ENCODE results near the gene PRSS12.
"Not testable (repeated sequence)": the region's sequence is repeated elsewhere in the genome, so short reads cannot be mapped to it uniquely, and the experiment has no call there.

The PRSS12 gene

DNA sequence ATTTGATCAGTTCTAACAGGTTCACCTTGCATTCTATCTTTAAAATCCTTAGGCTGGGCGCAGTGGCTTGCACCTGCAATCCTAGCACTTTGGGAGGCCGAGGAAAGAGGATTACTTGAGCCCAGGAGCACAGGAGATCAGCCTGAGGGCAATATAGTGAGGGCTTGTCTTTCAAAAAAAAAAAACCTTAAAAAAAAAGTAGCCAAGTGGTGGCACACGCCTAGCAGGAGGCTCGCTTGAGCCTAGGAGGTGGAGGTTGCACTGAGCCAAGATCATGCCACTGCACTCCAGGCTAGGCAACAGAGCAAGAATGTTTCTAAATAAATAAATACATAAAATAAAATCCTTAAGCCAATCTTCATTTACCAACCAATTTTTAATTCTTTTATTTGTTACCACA is 75.6 kb downstream of the PRSS12 start:
- no peak for DNase-seq

DNA sequence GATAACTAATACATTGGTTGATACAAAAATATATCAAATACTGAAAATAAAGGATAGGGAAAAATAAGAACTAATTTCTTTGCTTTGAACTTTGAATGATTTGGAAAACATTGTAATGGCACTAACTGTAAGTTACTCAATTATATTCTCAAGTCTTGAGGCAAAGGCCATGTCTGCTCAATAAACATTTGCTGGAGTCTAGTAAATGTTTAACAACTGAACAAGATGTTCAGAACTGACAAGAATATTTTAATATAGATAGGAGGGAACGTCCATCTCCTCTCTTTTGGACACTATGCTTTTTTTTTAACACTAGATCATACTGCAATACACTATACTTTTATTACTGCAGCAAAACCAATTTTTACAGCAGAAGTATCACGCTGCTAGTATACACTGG is 76.2 kb downstream of the PRSS12 start:
- no peak for DNase-seq

DNA sequence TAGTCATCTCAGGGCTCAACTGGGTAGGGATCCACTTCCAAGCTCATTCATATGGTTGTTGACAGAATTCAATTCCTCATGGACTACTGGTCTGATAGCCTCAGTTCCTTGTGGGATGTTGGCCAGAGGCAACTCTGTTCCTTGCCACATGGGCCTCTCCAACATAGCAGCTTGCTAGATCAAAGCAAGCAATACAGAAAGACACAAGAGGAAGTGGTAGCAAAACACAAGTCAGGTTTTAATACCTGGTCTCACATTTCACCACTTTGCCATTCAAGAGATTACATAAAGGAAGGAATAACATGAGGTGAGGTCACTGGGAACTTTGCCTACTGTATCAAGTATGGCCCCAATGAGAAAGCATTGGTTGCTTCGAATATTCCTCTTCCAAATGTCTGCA is 79.2 kb downstream of the PRSS12 start:
- DNase-seq, result no peak

GRCh38 chr4:118271788-118272187 is 81.0 kb downstream of the PRSS12 start:
- no peak for DNase-seq

DNA sequence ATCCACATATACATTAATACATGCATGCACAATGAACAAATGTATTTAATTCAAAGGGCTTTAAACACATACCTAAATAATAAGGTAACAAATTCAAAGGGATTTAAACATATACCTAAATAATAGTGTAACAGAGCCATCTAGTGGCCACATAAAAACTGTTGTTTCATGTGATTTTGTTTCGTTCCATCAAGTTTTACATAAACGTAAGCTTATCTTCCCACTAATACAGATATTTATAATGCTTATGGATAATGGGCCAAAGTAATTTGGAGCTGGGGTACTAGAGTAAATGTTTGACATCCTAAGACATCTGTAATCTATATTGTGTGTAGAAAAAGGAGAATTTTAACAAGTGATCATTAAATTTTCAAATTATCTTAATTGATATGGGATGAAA is 82.3 kb downstream of the PRSS12 start:
- no peak for DNase-seq

- no peak for DNase-seq
These were observed 84.0 kb downstream of the PRSS12 start for GRCh38 chr4:118268780-118269179.

DNA sequence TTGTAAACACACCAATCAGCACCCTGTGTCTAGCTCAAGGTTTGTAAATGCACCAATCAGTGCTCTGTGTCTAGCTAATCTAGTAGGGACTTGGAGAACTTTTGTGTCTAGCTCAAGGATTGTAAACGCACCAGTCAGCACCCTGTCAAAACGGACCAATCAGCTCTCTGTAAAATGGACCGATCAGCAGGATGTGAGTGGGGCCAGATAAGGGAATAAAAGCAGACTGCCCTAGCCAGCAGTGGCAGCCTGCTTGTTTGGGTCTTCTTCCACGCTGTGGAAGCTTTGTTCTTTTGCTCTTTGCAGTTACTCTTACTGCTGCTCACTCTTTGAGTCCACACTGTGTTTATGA is 86.7 kb downstream of the PRSS12 start:
- not testable (repeated sequence) for DNase-seq

DNA sequence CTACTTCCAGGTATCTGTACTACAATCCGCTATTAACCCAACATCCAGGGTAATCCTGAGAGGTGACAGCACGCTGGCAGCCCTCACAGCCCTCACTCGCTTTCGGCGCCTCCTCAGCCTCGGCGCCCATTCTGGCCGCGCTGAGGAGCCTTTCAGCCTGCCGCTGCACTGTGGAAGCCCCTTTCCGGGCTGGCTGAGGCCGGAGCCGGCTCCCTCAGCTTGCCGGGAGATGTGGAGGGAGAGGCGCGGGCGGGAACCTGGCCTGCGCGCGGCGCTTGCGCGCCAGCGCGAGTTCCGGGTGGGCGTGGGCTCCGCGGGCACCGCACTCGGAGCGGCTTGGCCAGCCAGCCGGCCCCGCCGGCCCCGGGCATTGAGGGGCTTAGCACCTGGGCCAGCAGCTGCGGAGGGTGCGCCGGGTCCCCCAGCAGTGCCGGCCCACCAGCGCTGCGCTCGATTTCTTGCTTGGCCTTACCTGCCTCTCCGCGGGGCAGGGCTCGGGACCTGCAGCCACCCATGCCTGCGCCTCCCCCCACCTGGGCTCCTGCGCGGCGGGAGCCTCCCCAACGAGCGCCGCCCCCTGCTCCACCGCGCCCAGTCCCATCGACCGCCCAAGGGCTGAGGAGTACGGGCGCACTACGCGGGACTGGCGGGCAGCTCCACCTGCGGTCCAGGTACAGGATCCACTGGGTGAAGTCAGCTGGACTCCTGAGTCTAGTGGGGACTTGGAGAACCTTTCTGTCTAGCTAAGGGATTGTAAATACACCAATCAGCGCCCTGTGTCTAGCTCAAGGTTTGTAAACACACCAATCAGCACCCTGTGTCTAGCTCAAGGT is 87.3 kb downstream of the PRSS12 start:
- no peak for DNase-seq

DNA sequence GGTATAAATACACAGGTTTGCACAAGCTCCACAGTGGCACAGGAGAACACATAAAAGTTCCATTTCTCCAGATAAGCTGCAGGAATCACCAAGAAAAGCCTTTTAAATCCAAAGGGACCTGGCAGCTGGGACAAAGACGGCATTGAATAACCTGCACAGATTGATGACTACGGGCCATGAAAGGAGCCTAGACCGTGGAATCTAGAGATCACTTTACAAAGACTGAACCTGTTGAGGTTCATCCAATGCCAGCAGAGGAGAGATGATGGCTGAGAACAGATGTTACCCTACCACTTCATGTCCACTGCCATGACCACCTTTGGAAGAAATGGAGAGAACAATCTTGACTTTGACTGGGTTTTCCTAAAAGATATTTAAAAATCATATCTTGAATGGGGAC is 88.7 kb downstream of the PRSS12 start:
- no peak for DNase-seq

DNA sequence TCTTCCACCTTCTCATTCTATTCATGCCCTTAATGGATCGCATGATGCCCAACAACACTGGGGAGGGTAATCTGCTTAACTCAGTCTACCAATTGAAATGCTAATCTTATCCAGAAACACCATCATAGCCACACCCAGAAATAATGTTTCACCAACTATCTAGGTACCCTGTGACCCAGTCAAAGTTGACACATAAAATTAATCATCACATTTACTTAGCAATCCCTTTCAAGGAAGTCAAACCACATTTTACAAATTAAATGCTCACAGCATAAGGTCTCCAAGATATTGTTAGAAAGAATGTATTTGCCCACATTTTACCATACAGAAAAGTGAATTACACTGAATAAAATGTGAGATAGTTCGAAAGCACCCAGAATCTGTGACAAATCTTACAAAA is 92.5 kb downstream of the PRSS12 start:
- no peak for DNase-seq

GRCh38 chr4:118259111-118259510 is 93.7 kb downstream of the PRSS12 start:
- no peak for DNase-seq

DNA sequence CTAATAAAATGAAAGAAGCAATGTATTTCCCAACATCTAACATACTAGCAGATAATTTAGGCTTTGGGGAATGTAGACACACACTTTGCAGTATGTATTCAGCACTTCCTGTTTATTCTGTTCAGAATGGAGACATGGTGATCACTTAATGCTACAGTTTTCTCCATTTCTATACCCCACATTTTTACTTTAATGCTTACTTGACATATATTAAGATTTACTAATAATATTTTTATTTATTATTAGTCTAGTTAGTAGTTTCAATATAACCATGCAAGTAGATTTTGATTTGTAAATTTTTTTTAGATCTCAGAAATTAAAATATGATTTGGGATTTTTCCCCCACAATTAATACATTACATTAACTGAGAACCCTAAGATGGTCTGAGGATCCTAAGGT is 98.4 kb downstream of the PRSS12 start:
- DNase-seq, result no peak

DNA sequence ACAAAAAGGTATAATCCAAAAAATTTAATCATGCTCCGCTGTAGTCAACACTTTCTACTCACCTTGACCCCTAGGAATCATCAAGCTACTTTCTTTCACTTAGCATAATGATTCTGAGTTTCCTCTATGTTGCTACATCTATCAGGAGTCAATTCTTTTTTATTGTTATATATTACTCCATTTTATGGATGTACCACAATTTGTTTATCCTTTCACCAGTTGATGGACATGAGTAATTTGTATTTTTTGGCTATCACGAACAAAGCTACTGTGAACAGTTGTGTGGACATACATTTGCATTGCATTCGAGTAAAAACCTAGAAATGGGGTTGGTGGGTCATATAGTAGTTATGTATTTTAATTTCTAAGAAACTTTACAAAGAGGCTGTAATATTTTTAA is 102.9 kb downstream of the PRSS12 start:
- no peak for DNase-seq

- DNase-seq, result no peak
These were observed 115.3 kb downstream of the PRSS12 start for GRCh38 chr4:118237531-118237930.

GRCh38 chr4:118235566-118236120 is 117.2 kb downstream of the PRSS12 start:
- DNase-seq, result no peak
